Thoracic aorta (tissue), 2 donors: Measurements from ENCODE around the gene GABRB1. TPM values are rescaled to one million over a fixed set of nuclear protein-coding genes. Genes with fewer than 3 reads are reported as not detected.
"Not testable (repeated sequence)": the region's sequence is repeated elsewhere in the genome, so short reads cannot be mapped to it uniquely, and the experiment has no call there.

ENCODE experiments used
- ATAC-seq: fragments of 150-250 bp; one replicate; pipeline ENCODE4 v1.8.0; 2017; ENCODE audit warnings: low read depth; ENCODE audit not compliant: insufficient number of reproducible peaks, low FRiP score
- DNase-seq: peaks from one replicate; pipeline ENCODE4 v3.0.0-alpha.2; 2020; ENCODE audit warnings: low spot score
- H3K27ac ChIP-seq, 2 donors: fragments of 200-600 bp; sonication (generic); 1 replicate in 1 of 2; 2 replicates in 1 of 2; pipeline ENCODE4 v1.5.1; 2016; ENCODE audit warnings: mild to moderate bottlenecking in 2 of 2, moderate library complexity in 2 of 2
- H3K27me3 ChIP-seq: fragments of 200-600 bp; sonication (generic); replicated peaks from 2 replicates; pipeline ENCODE4 v1.6.0; 2016; ENCODE audit warnings: mild to moderate bottlenecking; ENCODE audit not compliant: insufficient read depth
- H3K36me3 ChIP-seq: fragments of 200-600 bp; sonication (generic); one replicate; pipeline ENCODE4 v1.5.1; 2016
- H3K4me1 ChIP-seq, 2 donors: fragments of 200-600 bp; sonication (generic); 1 replicate in 1 of 2; 2 replicates in 1 of 2; pipeline versions ENCODE4 v1.5.1 to v1.6.0; 2016; ENCODE audit warnings: low read depth in 2 of 2, mild to moderate bottlenecking in 1 of 2; ENCODE audit not compliant: control insufficient read depth in 1 of 2
- H3K4me3 ChIP-seq: fragments of 200-600 bp; sonication (generic); 2 replicates; pipeline ENCODE4 v1.5.1; 2016; ENCODE audit warnings: mild to moderate bottlenecking
- H3K9me3 ChIP-seq: fragments of 200-600 bp; sonication (generic); 2 replicates; pipeline ENCODE4 v1.5.1; 2016
- CTCF ChIP-seq: fragments of 200-600 bp; sonication (generic); IDR thresholded peaks from one replicate; pipeline ENCODE4 v1.5.1; 2019; ENCODE audit warnings: antibody characterized with exemption
- total RNA-seq, 2 donors: library from RNA; depleted of rRNA; stranded (reverse); fragments of >200 nt; gene quantifications; one replicate each; pipeline versions ENCODE4 v1.1.0 to v1.2.3, GENCODE V29; 2016

Gene GABRB1
- total RNA-seq, 2 donors from 2014 or later: not detected

GRCh38 chr4:47373174-47373573 lies 341.8 kb downstream of the GABRB1 start:
- Histone ChIP-seq H3K9me3 (no peaks in the 10 kb centered on the region), H3K27ac (no peak overlapping the region), H3K27me3 (no peaks in the 10 kb centered on the region), H3K36me3 (no peaks in the 10 kb centered on the region), H3K4me1 (no peaks in the 10 kb centered on the region), H3K4me3 (no peak overlapping the region)
- no peak for TF ChIP-seq CTCF
- ATAC-seq: no peak
- DNase-seq: no peak

GRCh38 chr4:47373709-47374108 lies 342.3 kb downstream of the GABRB1 start:
- Histone ChIP-seq H3K4me3 (no peak overlapping the region), H3K27ac (no peak overlapping the region), H3K9me3 (no peaks in the 10 kb centered on the region), H3K27me3 (no peaks in the 10 kb centered on the region), H3K4me1 (no peaks in the 10 kb centered on the region), H3K36me3 (no peaks in the 10 kb centered on the region)
- no peak for TF ChIP-seq CTCF
- no peak for DNase-seq
- ATAC-seq: no peak

- no peaks in the 10 kb centered on the region for H3K36me3 ChIP-seq
- H3K9me3 ChIP-seq: no peaks in the 10 kb centered on the region
- H3K27ac ChIP-seq: no peak overlapping the region
- DNase-seq (no peak), ATAC-seq (no peak)
- H3K4me1 ChIP-seq: no peaks in the 10 kb centered on the region
- no peaks in the 10 kb centered on the region for H3K27me3 ChIP-seq
- no peak for TF ChIP-seq CTCF
- no peak overlapping the region for H3K4me3 ChIP-seq
Observed at GRCh38 chr4:47374477-47374876, 343.1 kb downstream of the GABRB1 start.

- H3K36me3 ChIP-seq, DNase-seq, H3K4me3 ChIP-seq, H3K27me3 ChIP-seq, H3K4me1 ChIP-seq, H3K9me3 ChIP-seq, ATAC-seq, H3K27ac ChIP-seq: not testable (repeated sequence)
Observed at GRCh38 chr4:47378021-47378530, 346.7 kb downstream of the GABRB1 start.

GRCh38 chr4:47381172-47381571 lies 349.8 kb downstream of the GABRB1 start:
- Histone ChIP-seq H3K9me3 (no peaks in the 10 kb centered on the region), H3K27ac (no peak overlapping the region), H3K4me3 (no peak overlapping the region), H3K36me3 (no peaks in the 10 kb centered on the region), H3K27me3 (no peaks in the 10 kb centered on the region), H3K4me1 (no peaks in the 10 kb centered on the region)
- ATAC-seq (no peak), DNase-seq (no peak)
- TF ChIP-seq CTCF: no peak

GRCh38 chr4:47382846-47383360 lies 351.5 kb downstream of the GABRB1 start:
- Histone ChIP-seq H3K4me3 (no peak overlapping the region), H3K36me3 (no peaks in the 10 kb centered on the region), H3K9me3 (no peaks in the 10 kb centered on the region), H3K27ac (no peak overlapping the region), H3K27me3 (no peaks in the 10 kb centered on the region), H3K4me1 (no peaks in the 10 kb centered on the region)
- ATAC-seq (no peak), DNase-seq (no peak)
- TF ChIP-seq CTCF: no peak
